ENCODE data around the gene SLC26A1.
"Not testable (repeated sequence)": the region's sequence is repeated elsewhere in the genome, so short reads cannot be mapped to it uniquely, and the experiment has no call there.

SLC26A1 gene

DNA sequence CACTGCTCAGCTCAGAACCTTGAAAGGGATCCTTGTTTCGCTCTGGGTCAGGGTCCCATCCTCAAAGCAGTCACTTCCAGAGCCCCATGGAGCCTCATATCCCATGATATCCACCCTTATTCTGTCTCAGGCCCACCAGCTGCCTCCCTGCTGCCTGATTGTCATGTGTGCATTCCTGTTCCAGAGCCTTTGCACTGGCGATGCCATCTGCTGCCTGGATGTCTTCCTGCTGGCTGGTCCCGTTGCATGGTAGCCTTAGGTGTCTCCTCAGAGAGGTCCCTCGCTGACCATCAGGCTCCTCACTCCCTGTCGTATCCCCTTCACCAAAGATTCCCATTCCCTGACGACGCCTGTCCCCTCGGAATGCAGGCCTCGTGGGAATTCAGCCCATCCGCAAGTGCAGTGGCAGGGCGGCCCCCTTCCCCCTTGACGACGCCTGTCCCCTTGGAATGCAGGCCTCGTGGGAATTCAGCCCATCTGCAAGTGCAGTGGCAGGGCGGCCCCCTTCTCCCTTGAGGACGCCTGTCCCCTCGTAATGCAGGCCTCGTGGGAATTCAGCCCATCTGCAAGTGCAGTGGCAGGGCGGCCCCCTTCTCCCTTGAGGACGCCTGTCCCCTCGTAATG, 6.1 kb upstream of the SLC26A1 start:
- H3K36me3 ChIP-seq (ENCODE audit: control insufficient read depth in 1 of 2, insufficient read depth in 2 of 2, low read length in 2 of 2); H2AFZ ChIP-seq (ENCODE audit: insufficient read depth, low read length, poor library complexity); H2BK12ac ChIP-seq (ENCODE audit: low read length); H4K8ac ChIP-seq (ENCODE audit: low read depth, low read length); H3K23ac ChIP-seq (ENCODE audit: low read length); H2AK5ac ChIP-seq (ENCODE audit: low read length); H3K4me1 ChIP-seq (ENCODE audit: control insufficient read depth in 1 of 2, insufficient read depth in 2 of 2, low read length in 2 of 2); H3K4me3 ChIP-seq (ENCODE audit: low read depth, low read length); H3K9ac ChIP-seq (ENCODE audit: low read length); H2BK5ac ChIP-seq (ENCODE audit: low read depth, low read length, poor library complexity); H3K79me1 ChIP-seq (ENCODE audit: low read length); H3K27ac ChIP-seq (ENCODE audit: low read depth, low read length); H4K12ac ChIP-seq (ENCODE audit: low read depth, low read length); H3K18ac ChIP-seq (ENCODE audit: low read length); H3K4ac ChIP-seq (ENCODE audit: low read depth, low read length); H3K4me2 ChIP-seq (ENCODE audit: low read length); H3K79me2 ChIP-seq (ENCODE audit: control insufficient read depth, insufficient read depth, low read length, poor library complexity); H3K14ac ChIP-seq (ENCODE audit: low read length); H2BK120ac ChIP-seq (ENCODE audit: insufficient read depth, low read length, poor library complexity); DNase-seq; H4K91ac ChIP-seq (ENCODE audit: low read depth, low read length): not testable (repeated sequence)
- Histone ChIP-seq H3K9me3 (ENCODE audit: insufficient read depth, low read depth, low read length) (peaks cover 17% of the 10 kb centered on the region), H3K27me3 (ENCODE audit: insufficient read depth, low read length) (peaks cover 60% of the 10 kb centered on the region)
- no CpG with 5 or more reads among the region's 21 CpGs for whole genome bisulfite sequencing (ENCODE audit: extremely low coverage, insufficient coverage, insufficient read length)

DNA sequence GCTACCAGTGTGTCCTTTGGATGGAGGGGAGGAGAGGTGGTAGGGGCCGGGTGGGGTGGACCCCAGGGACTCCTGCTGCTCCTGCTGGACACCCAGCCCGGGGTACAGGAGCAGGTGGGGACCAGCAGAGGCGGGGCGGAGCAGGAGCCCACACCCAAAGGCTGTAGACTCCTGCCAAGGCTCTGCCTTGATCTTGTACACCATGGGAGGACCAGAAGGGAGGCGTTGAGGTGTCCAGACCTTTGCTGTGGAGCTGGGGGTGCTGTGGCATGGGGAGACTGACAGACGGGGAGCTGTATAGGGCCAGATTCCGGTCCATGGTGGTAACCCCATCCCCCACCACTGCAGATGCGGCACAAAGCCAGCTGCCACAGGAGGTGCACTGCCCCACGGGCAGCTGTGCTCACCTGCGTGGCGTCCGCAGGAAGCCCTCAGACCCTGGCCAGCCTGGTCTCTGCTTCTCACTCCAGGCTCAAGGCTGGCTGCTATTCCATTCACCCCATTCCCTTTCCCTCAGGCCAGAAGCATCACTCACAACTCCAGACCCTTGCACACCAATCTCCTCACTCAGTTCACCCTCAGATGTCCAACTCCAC, 5.0 kb upstream of the SLC26A1 start:
- Histone ChIP-seq H3K4me2 (ENCODE audit: low read length) (no peak overlapping the region), H3K14ac (ENCODE audit: low read length) (no peak overlapping the region), H3K79me2 (ENCODE audit: control insufficient read depth, insufficient read depth, low read length, poor library complexity) (no peaks in the 10 kb centered on the region), H2BK5ac (ENCODE audit: low read depth, low read length, poor library complexity) (no peak overlapping the region), H3K9ac (ENCODE audit: low read length) (no peak overlapping the region), H3K4me3 (ENCODE audit: low read depth, low read length) (no peak overlapping the region), H4K91ac (ENCODE audit: low read depth, low read length) (no peak overlapping the region), H2BK120ac (ENCODE audit: insufficient read depth, low read length, poor library complexity) (no peak overlapping the region), H3K36me3 (ENCODE audit: control insufficient read depth in 1 of 2, insufficient read depth in 2 of 2, low read length in 2 of 2) (no peaks in the 10 kb centered on the region), H3K4me1 (ENCODE audit: control insufficient read depth in 1 of 2, insufficient read depth in 2 of 2, low read length in 2 of 2) (peaks cover under 1 to 2% of the 10 kb centered on the region in 2 experiments), H4K8ac (ENCODE audit: low read depth, low read length) (no peak overlapping the region), H3K27ac (ENCODE audit: low read depth, low read length) (no peak overlapping the region), H2BK12ac (ENCODE audit: low read length) (no peak overlapping the region), H2AFZ (ENCODE audit: insufficient read depth, low read length, poor library complexity) (no peak overlapping the region), H2AK5ac (ENCODE audit: low read length) (no peak overlapping the region), H4K12ac (ENCODE audit: low read depth, low read length) (no peak overlapping the region), H3K23ac (ENCODE audit: low read length) (no peak overlapping the region), H3K27me3 (ENCODE audit: insufficient read depth, low read length) (peaks cover 50% of the 10 kb centered on the region), H3K18ac (ENCODE audit: low read length) (no peak overlapping the region), H3K4ac (ENCODE audit: low read depth, low read length) (no peak overlapping the region), H3K79me1 (ENCODE audit: low read length) (no peaks in the 10 kb centered on the region), H3K9me3 (ENCODE audit: insufficient read depth, low read depth, low read length) (peaks cover 14% of the 10 kb centered on the region)
- WGBS (ENCODE audit: extremely low coverage, insufficient coverage, insufficient read length), result no CpG with 5 or more reads among the region's 12 CpGs
- no peak for DNase-seq

GRCh38 chr4:997375-998071, 4.3 kb upstream of the SLC26A1 start:
- Histone ChIP-seq H2BK5ac (ENCODE audit: low read depth, low read length, poor library complexity) (no peak overlapping the region), H3K9me3 (ENCODE audit: insufficient read depth, low read depth, low read length) (peaks cover 14% of the 10 kb centered on the region), H3K4me3 (ENCODE audit: low read depth, low read length) (no peak overlapping the region), H3K27ac (ENCODE audit: low read depth, low read length) (no peak overlapping the region), H2AK5ac (ENCODE audit: low read length) (no peak overlapping the region), H4K91ac (ENCODE audit: low read depth, low read length) (no peak overlapping the region), H3K79me2 (ENCODE audit: control insufficient read depth, insufficient read depth, low read length, poor library complexity) (no peaks in the 10 kb centered on the region), H3K4ac (ENCODE audit: low read depth, low read length) (no peak overlapping the region), H3K18ac (ENCODE audit: low read length) (no peak overlapping the region), H3K27me3 (ENCODE audit: insufficient read depth, low read length) (peaks cover 44% of the 10 kb centered on the region), H4K8ac (ENCODE audit: low read depth, low read length) (no peak overlapping the region), H3K9ac (ENCODE audit: low read length) (no peak overlapping the region), H3K23ac (ENCODE audit: low read length) (no peak overlapping the region), H3K36me3 (ENCODE audit: control insufficient read depth in 1 of 2, insufficient read depth in 2 of 2, low read length in 2 of 2) (no peaks in the 10 kb centered on the region), H4K12ac (ENCODE audit: low read depth, low read length) (no peak overlapping the region), H3K14ac (ENCODE audit: low read length) (no peak overlapping the region), H3K4me2 (ENCODE audit: low read length) (peak overlapping the region; percentile 54), H3K4me1 (ENCODE audit: control insufficient read depth in 1 of 2, insufficient read depth in 2 of 2, low read length in 2 of 2) (peaks cover 3 to 4% of the 10 kb centered on the region in 2 experiments), H3K79me1 (ENCODE audit: low read length) (no peaks in the 10 kb centered on the region), H2BK120ac (ENCODE audit: insufficient read depth, low read length, poor library complexity) (no peak overlapping the region), H2BK12ac (ENCODE audit: low read length) (no peak overlapping the region), H2AFZ (ENCODE audit: insufficient read depth, low read length, poor library complexity) (no peak overlapping the region)
- WGBS (ENCODE audit: extremely low coverage, insufficient coverage, insufficient read length), result no CpG with 5 or more reads among the region's 68 CpGs
- DNase-seq, result no peak

DNA sequence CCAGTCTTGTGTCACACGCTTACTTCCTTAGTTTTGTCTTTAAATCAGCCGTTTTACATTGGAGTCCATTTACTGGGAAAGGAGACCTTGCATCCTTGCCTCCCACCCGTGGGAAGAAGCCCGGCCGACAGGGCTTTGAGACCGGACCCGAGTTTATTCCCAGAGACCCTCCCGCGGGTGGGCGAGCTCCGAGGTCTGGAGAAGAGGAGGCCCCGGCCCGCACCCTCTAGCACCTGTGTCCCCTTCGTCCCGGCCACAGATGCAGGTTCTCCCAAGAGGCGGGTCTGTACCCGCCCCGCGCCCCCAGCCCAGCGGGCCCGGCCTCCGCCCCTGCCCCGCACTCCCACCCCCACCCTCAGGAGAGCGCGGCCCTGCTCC, 3.8 kb upstream of the SLC26A1 start:
- no CpG with 5 or more reads among the region's 25 CpGs for WGBS (ENCODE audit: extremely low coverage, insufficient coverage, insufficient read length)
- H3K9me3 ChIP-seq (ENCODE audit: insufficient read depth, low read depth, low read length), result peaks cover 10% of the 10 kb centered on the region

More for the DNA sequence above, 3.8 kb upstream of the SLC26A1 start:
- H3K4me2 ChIP-seq (ENCODE audit: low read length), result no peak overlapping the region
- no peaks in the 10 kb centered on the region for H3K79me2 ChIP-seq (ENCODE audit: control insufficient read depth, insufficient read depth, low read length, poor library complexity)
- H3K4me1 ChIP-seq (ENCODE audit: control insufficient read depth in 1 of 2, insufficient read depth in 2 of 2, low read length in 2 of 2), result peaks cover 5 to 6% of the 10 kb centered on the region in 2 experiments
- no peak overlapping the region for H4K8ac ChIP-seq (ENCODE audit: low read depth, low read length)
- H3K27ac ChIP-seq (ENCODE audit: low read depth, low read length), result no peak overlapping the region
- H3K36me3 ChIP-seq (ENCODE audit: control insufficient read depth in 1 of 2, insufficient read depth in 2 of 2, low read length in 2 of 2), result no peaks in the 10 kb centered on the region
- no peak overlapping the region for H3K4me3 ChIP-seq (ENCODE audit: low read depth, low read length)
- H3K27me3 ChIP-seq (ENCODE audit: insufficient read depth, low read length), result peaks cover 39% of the 10 kb centered on the region
- no peak for DNase-seq
- H3K9ac ChIP-seq (ENCODE audit: low read length), result no peak overlapping the region
- H3K14ac ChIP-seq (ENCODE audit: low read length), result no peak overlapping the region
- H2BK5ac ChIP-seq (ENCODE audit: low read depth, low read length, poor library complexity), result no peak overlapping the region
- H3K4ac ChIP-seq (ENCODE audit: low read depth, low read length), result no peak overlapping the region
- H4K91ac ChIP-seq (ENCODE audit: low read depth, low read length), result no peak overlapping the region
- H3K23ac ChIP-seq (ENCODE audit: low read length), result no peak overlapping the region
- no peak overlapping the region for H2BK120ac ChIP-seq (ENCODE audit: insufficient read depth, low read length, poor library complexity)
- H4K12ac ChIP-seq (ENCODE audit: low read depth, low read length), result no peak overlapping the region
- no peaks in the 10 kb centered on the region for H3K79me1 ChIP-seq (ENCODE audit: low read length)
- no peak overlapping the region for H2AK5ac ChIP-seq (ENCODE audit: low read length)
- no peak overlapping the region for H3K18ac ChIP-seq (ENCODE audit: low read length)
- no peak overlapping the region for H2BK12ac ChIP-seq (ENCODE audit: low read length)
- no peak overlapping the region for H2AFZ ChIP-seq (ENCODE audit: insufficient read depth, low read length, poor library complexity)
